Adipocyte (in vitro differentiated cells): Measurements from ENCODE around the gene PTPN23.
"Not testable (repeated sequence)": the region's sequence is repeated elsewhere in the genome, so short reads cannot be mapped to it uniquely, and the experiment has no call there.

Experiments
- DNase-seq: peaks from one replicate; pipeline ENCODE4 v3.0.0-alpha.2; 2015; ENCODE audit warnings: low read depth
- H3K27me3 ChIP-seq: replicated peaks from 2 replicates; pipeline ENCODE4 v1.7.0; 2013; ENCODE audit warnings: mild to moderate bottlenecking, low read length, moderate library complexity; ENCODE audit not compliant: control insufficient read depth, insufficient read depth
- H3K36me3 ChIP-seq: 2 replicates; pipeline ENCODE4 v1.7.0; 2013; ENCODE audit warnings: low read length, mild to moderate bottlenecking, moderate library complexity; ENCODE audit not compliant: control insufficient read depth, insufficient read depth, severe bottlenecking
- H3K4me1 ChIP-seq: 2 replicates; pipeline ENCODE4 v1.7.0; 2013; ENCODE audit warnings: mild to moderate bottlenecking, low read length, moderate library complexity; ENCODE audit not compliant: control insufficient read depth, insufficient read depth
- H3K4me3 ChIP-seq: 2 replicates; pipeline ENCODE4 v1.7.0; 2013; ENCODE audit warnings: mild to moderate bottlenecking, low read length, moderate library complexity
- H3K9ac ChIP-seq: 2 replicates; pipeline ENCODE4 v1.7.0; 2013; ENCODE audit warnings: mild to moderate bottlenecking, low read length, moderate library complexity
- H3K9me3 ChIP-seq: 2 replicates; pipeline ENCODE4 v1.7.0; 2013; ENCODE audit warnings: mild to moderate bottlenecking, low read length, moderate library complexity; ENCODE audit not compliant: control insufficient read depth

Gene PTPN23

GRCh38 chr3:47436180-47436579, 55.4 kb downstream of the PTPN23 start:
- no peaks in the 10 kb centered on the region for H3K27me3 ChIP-seq
- H3K9ac ChIP-seq, result no peak overlapping the region
- H3K9me3 ChIP-seq, result no peaks in the 10 kb centered on the region
- peaks cover 53% of the 10 kb centered on the region for H3K36me3 ChIP-seq
- no peak overlapping the region for H3K4me3 ChIP-seq
- DNase-seq, result no peak
- no peaks in the 10 kb centered on the region for H3K4me1 ChIP-seq

GRCh38 chr3:47440131-47440530, 59.3 kb downstream of the PTPN23 start:
- peaks cover 24% of the 10 kb centered on the region for H3K36me3 ChIP-seq
- DNase-seq, result peak; percentile 15

DNA sequence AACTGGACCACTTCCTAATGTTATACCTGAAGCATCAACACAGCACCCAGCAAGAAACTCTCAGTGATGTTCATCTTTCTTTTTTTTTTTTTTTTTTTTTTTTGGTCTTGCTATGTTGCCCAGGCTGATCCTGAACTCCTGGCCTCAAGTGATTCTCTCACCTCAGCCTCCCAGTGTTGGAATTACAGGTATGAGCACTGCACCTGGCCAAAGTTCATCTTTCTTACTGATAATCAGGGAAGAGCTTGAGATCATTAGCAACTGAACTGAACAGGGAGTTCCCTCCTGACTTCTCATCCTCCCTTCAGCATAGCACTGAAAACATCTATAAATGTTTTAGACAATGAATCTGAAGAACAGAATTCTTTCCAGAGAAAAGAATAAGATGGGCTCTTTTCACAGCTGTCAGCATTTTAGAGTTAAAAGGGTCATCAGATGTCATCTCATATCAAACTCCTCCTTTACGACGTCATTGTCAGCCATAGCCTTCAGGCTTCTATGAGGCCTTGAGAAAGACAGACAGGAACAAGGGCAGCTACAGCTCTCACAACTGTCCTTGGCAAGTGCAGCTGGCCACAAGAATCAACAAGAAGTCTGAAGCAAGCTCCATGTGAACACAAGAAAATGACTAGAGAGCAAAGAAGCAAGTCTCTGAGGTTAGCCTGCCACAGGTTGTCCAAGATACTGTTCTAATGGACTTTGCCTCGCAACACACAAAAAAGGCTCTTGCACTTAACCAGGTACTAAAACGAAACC, 61.2 kb downstream of the PTPN23 start:
- Histone ChIP-seq H3K9ac (no peak overlapping the region), H3K36me3 (peaks cover 20% of the 10 kb centered on the region), H3K27me3 (no peaks in the 10 kb centered on the region), H3K9me3 (no peaks in the 10 kb centered on the region), H3K4me1 (peaks cover 23% of the 10 kb centered on the region), H3K4me3 (no peak overlapping the region)
- DNase-seq, result no peak

More at GRCh38 chr3:47440131-47440530, 59.3 kb downstream of the PTPN23 start:
- Histone ChIP-seq H3K27me3 (no peaks in the 10 kb centered on the region), H3K9me3 (no peaks in the 10 kb centered on the region), H3K4me3 (no peak overlapping the region), H3K4me1 (peaks cover 23% of the 10 kb centered on the region), H3K9ac (no peak overlapping the region)

DNA sequence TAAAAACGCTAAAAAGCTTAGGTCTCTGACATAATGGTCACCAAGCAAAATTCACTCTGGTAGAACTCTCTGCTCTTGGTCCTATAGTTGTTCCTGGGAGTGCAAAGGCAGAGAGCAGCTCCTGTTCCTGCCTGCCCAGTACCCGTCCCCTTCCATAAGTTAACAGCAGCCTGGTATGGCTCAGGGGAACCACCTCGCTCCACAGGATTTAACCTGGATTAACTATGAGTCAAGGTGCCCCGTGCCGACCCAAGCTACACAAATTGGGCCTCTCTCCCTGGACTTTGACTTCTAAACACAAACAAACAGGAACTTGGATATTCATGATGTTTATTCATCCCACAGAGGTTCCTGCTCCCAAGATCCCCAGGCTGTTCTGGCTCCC, 62.8 kb downstream of the PTPN23 start:
- no peaks in the 10 kb centered on the region for H3K27me3 ChIP-seq
- peak overlapping the region; percentile 8 for H3K4me3 ChIP-seq
- H3K36me3 ChIP-seq, result peaks cover 12% of the 10 kb centered on the region
- H3K9me3 ChIP-seq, result no peaks in the 10 kb centered on the region
- peak; percentile 33 for DNase-seq
- H3K4me1 ChIP-seq, result peaks cover 23% of the 10 kb centered on the region
- peak overlapping the region; percentile 48 for H3K9ac ChIP-seq

DNA sequence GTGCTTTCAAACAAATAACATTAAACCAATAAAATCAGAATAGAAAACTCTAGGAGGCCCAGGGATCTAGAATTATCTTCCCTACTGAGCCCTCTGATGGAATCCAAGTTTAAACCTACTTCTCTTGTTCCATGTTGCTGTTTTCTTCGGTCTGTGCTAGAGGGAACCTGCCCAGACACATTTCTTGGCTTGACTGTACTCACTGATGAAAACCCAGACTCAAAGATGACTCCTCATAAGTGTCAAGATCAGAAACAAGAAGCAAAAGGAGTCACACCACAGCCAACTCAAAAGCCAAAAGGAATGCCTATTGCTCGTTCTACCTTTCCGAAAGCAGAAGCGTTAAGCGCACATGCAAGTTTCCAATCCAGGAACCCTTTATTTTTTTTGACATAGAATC, 63.3 kb downstream of the PTPN23 start:
- H3K9me3 ChIP-seq, result no peaks in the 10 kb centered on the region
- no peaks in the 10 kb centered on the region for H3K27me3 ChIP-seq
- peak; percentile 11 for DNase-seq

GRCh38 chr3:47452453-47453215, 71.8 kb downstream of the PTPN23 start:
- peaks cover 16% of the 10 kb centered on the region for H3K4me1 ChIP-seq
- no peak for DNase-seq
- H3K9me3 ChIP-seq, result no peaks in the 10 kb centered on the region
- no peaks in the 10 kb centered on the region for H3K36me3 ChIP-seq
- H3K4me3 ChIP-seq, result no peak overlapping the region
- no peaks in the 10 kb centered on the region for H3K27me3 ChIP-seq
- no peak overlapping the region for H3K9ac ChIP-seq

More for the DNA sequence above, 63.3 kb downstream of the PTPN23 start:
- no peak overlapping the region for H3K9ac ChIP-seq
- H3K4me1 ChIP-seq, result peaks cover 23% of the 10 kb centered on the region
- H3K36me3 ChIP-seq, result peaks cover 9% of the 10 kb centered on the region
- H3K4me3 ChIP-seq, result no peak overlapping the region

DNA sequence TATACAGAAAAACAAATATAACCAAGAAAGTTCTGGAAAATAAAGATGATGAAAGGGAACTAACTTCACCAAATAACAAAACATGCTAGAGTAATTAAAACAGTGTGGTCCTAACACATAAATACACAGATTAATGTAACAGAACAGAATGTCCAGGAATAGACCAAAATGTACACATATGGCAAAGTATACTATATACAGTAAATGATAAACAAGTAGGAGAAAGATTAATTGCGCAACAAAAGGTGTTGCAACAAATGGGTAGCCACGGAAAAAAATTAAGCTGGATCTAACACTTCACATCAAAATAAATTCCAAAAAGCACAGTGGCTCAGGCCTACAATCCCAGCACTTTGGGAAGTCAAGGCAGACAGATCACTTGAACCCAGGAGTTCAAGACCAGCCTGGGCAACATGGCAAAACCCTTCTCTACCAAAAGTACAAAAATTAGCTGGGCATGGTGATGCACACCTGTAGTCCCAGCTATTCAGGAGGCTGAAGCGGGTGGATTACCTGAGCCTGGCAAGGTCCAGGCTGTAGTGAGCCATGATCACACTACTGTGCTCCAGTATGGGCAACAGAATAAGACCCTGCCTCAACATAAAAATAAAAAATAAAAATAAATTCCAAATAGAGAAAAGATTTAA, 75.1 kb downstream of the PTPN23 start:
- Histone ChIP-seq H3K36me3 (no peaks in the 10 kb centered on the region), H3K4me1 (peaks cover 16% of the 10 kb centered on the region), H3K4me3 (no peak overlapping the region), H3K27me3 (no peaks in the 10 kb centered on the region), H3K9ac (peak overlapping the region; percentile 61), H3K9me3 (no peaks in the 10 kb centered on the region)
- peak; percentile 81 for DNase-seq

DNA sequence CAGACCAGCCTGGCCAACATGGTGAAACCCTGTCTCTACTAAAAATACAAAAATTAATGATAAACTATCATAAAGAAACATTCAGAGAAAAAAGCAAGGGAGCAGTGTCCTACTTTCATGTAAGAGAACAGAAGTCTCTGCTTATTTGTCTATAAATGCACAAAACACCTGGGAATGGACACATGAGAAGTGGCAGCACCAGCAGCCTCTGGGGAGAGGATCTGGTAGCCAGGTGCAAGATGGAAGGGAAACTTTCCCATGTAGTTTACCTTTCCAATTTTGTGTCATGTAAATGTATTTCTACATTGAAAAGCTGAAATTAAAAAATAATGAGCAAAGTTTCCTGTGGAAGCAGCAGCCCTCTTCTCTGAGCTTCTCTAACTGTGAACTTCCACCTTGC, 76.2 kb downstream of the PTPN23 start:
- Histone ChIP-seq H3K9ac (no peak overlapping the region), H3K27me3 (no peaks in the 10 kb centered on the region), H3K36me3 (no peaks in the 10 kb centered on the region), H3K9me3 (no peaks in the 10 kb centered on the region), H3K4me3 (no peak overlapping the region), H3K4me1 (peaks cover 16% of the 10 kb centered on the region)
- DNase-seq, result no peak

DNA sequence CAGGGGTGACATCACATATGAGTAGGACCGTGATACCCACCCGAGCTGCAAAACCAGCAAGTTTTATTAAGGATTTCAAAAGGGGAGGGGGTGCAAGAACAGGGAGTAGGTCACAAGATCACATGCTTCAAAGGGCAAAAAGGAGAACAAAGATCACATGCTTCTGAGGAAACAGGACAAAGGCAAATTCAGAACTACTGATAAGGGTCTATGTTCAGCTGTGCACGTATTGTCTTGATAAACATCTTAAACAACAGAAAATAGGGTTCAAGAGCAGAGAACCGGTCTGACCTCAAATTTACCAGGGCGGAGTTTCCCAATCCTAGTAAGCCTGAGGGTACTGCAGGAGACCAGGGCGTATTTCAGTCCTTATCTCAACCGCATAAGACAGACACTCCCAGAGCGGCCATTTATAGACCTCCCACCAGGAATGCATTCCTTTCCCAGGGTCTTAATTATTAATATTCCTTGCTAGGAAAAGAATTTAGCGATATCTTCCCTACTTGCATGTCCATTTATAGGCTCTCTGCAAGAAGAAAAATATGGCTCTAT, 78.8 kb downstream of the PTPN23 start:
- not testable (repeated sequence) for H3K36me3 ChIP-seq, H3K9me3 ChIP-seq, H3K9ac ChIP-seq, H3K27me3 ChIP-seq, H3K4me3 ChIP-seq, DNase-seq, H3K4me1 ChIP-seq
